Ishikawa (cell line): ENCODE data around the gene GNG4.

Experiments used
- CEBPB ChIP-seq: IDR thresholded peaks from 2 replicates; pipeline ENCODE4 v1.6.1; 2012
- CREB1 ChIP-seq: IDR thresholded peaks from 2 replicates; pipeline ENCODE4 v1.6.1; 2012; ENCODE audit warnings: low read depth
- EGR1 ChIP-seq: IDR thresholded peaks from 2 replicates; pipeline ENCODE4 v1.6.1; 2012
- EP300 ChIP-seq: IDR thresholded peaks from 2 replicates; pipeline ENCODE4 v1.6.1; 2012; ENCODE audit warnings: borderline replicate concordance
- FOXM1 ChIP-seq: IDR thresholded peaks from 2 replicates; pipeline ENCODE4 v1.6.1; 2012; ENCODE audit warnings: low read depth, borderline replicate concordance
- MAX ChIP-seq: IDR thresholded peaks from 2 replicates; pipeline ENCODE4 v1.6.1; 2012
- NFIC ChIP-seq: IDR thresholded peaks from 2 replicates; pipeline ENCODE4 v1.6.1; 2012
- RAD21 ChIP-seq: IDR thresholded peaks from 2 replicates; pipeline ENCODE4 v1.6.1; 2012; ENCODE audit warnings: low read depth
- REST ChIP-seq: IDR thresholded peaks from 2 replicates; pipeline ENCODE4 v1.6.1; 2012; ENCODE audit warnings: low read depth, mild to moderate bottlenecking
- TAF1 ChIP-seq: IDR thresholded peaks from 2 replicates; pipeline ENCODE4 v1.6.1; 2012; ENCODE audit warnings: low read depth, mild to moderate bottlenecking
- TCF12 ChIP-seq: IDR thresholded peaks from 2 replicates; pipeline ENCODE4 v1.6.1; 2012; ENCODE audit warnings: low read depth
- TEAD4 ChIP-seq: IDR thresholded peaks from 2 replicates; pipeline ENCODE4 v1.6.1; 2012
- USF1 ChIP-seq: IDR thresholded peaks from 2 replicates; pipeline ENCODE4 v1.6.1; 2012
- YY1 ChIP-seq: IDR thresholded peaks from 2 replicates; pipeline ENCODE4 v1.6.1; 2012; ENCODE audit warnings: low read depth
- ZBTB7A ChIP-seq: IDR thresholded peaks from 2 replicates; pipeline ENCODE4 v1.6.1; 2012; ENCODE audit warnings: low read depth

The GNG4 gene

GRCh38 chr1:235679644-235680043 lies 30.1 kb upstream of the GNG4 start:
- TF ChIP-seq TCF12 = no peak
- no peak for TF ChIP-seq USF1
- TF ChIP-seq MAX = no peak
- no peak for TF ChIP-seq NFIC

- no peak for TF ChIP-seq CEBPB
- TF ChIP-seq CREB1 = no peak
- no peak for TF ChIP-seq EGR1
- TF ChIP-seq YY1 = no peak
- no peak for TF ChIP-seq RAD21
- no peak for TF ChIP-seq REST
- TF ChIP-seq TCF12 = no peak
- no peak for TF ChIP-seq TEAD4
- no peak for TF ChIP-seq FOXM1
- no peak for TF ChIP-seq EP300
- TF ChIP-seq NFIC = no peak
- TF ChIP-seq ZBTB7A = no peak
- TF ChIP-seq TAF1 = no peak
- no peak for TF ChIP-seq USF1
- no peak for TF ChIP-seq MAX
Measured at GRCh38 chr1:235679005-235679404, 29.4 kb upstream of the GNG4 start.

- TF ChIP-seq EP300 (no peak), TCF12 (no peak), TEAD4 (no peak)
Measured at GRCh38 chr1:235675152-235675890, 25.7 kb upstream of the GNG4 start.

- TF ChIP-seq RAD21 (no peak), ZBTB7A (no peak), CREB1 (no peak), TAF1 (no peak), MAX (no peak), TEAD4 (no peak), TCF12 (no peak), REST (no peak), FOXM1 (no peak), EP300 (no peak), NFIC (no peak), YY1 (no peak), CEBPB (no peak), USF1 (no peak)
Measured at GRCh38 chr1:235673981-235674380, 24.4 kb upstream of the GNG4 start.

- no peak for TF ChIP-seq RAD21
- no peak for TF ChIP-seq USF1
- TF ChIP-seq EGR1 = no peak
- no peak for TF ChIP-seq MAX
- no peak for TF ChIP-seq FOXM1
- no peak for TF ChIP-seq TAF1
- no peak for TF ChIP-seq REST
- no peak for TF ChIP-seq YY1
- no peak for TF ChIP-seq CEBPB
- no peak for TF ChIP-seq NFIC
Measured at GRCh38 chr1:235671992-235672391, 22.4 kb upstream of the GNG4 start.
